A549 (cell line): ENCODE measurements around the gene JMJD8. TPM values are rescaled to one million over a fixed set of nuclear protein-coding genes. Genes with fewer than 3 reads are reported as not detected.

Experiments
- ATAC-seq, 2 experiments: fragments of 200-7000 bp in 1 of 2; fragments of >200 bp in 1 of 2; cut with Nextera tagmentation in 1 of 2; cut with Tn5 transposase in 1 of 2; 3 replicates each; pipeline versions ENCODE4 v1.8.0 to v1.9.1; 2018 to 2020; ENCODE audit warnings: mild to moderate bottlenecking in 1 of 2, moderate library complexity in 1 of 2
- CTCF ChIA-PET: fragments of 300-600 bp; sonication (Branson Sonifier 250); formaldehyde crosslinking; extraction: SDS; loops from one replicate; lab custom pipeline; 2021; ENCODE audit warnings: antibody characterized with exemption, inconsistent platforms; lab: Yijun Ruan, JAX
- POLR2A ChIA-PET: fragments of 350-600 bp; formaldehyde crosslinking; extraction: SDS; loops from one replicate; lab custom pipeline; 2021; ENCODE audit warnings: antibody characterized with exemption, inconsistent platforms; lab: Yijun Ruan, JAX
- DNase-seq, 2 experiments: peaks; one replicate each; pipeline versions ENCODE4 v3.0.0 to v3.0.0-alpha.2; 2011 to 2016; ENCODE audit warnings: low read depth in 1 of 2, low spot score in 1 of 2
- FAIRE-seq: peaks from 2 replicates; lab custom pipeline; 2011; peaks lifted over from hg19 to GRCh38; lab: Jason Lieb, UNC
- H3K27ac ChIP-seq, 2 experiments: fragments of >200 bp; sonication (Bioruptor Twin); formaldehyde crosslinking; 3 replicates each; pipeline ENCODE4 v1.5.1; 2016 to 2017
- H3K4me1 ChIP-seq: fragments of >200 bp; sonication (Bioruptor Twin); formaldehyde crosslinking; 3 replicates; pipeline ENCODE4 v1.6.1; 2016
- H3K4me2 ChIP-seq: fragments of >200 bp; sonication (Bioruptor Twin); formaldehyde crosslinking; 3 replicates; pipeline ENCODE4 v1.6.1; 2016
- H3K4me3 ChIP-seq: fragments of >200 bp; sonication (Bioruptor Twin); formaldehyde crosslinking; 3 replicates; pipeline ENCODE4 v1.5.1; 2016
- H3K9me3 ChIP-seq: fragments of >200 bp; sonication (Bioruptor Twin); formaldehyde crosslinking; 3 replicates; pipeline ENCODE4 v1.6.1; 2016
- FOSL2 ChIP-seq, 2 experiments: fragments of 450-650 bp in 1 of 2; fragments of >200 bp in 1 of 2; sonication (Bioruptor Twin) in 1 of 2; formaldehyde crosslinking; IDR thresholded peaks; 2 replicates each; pipeline versions ENCODE4 v1.5.0 to v1.6.1; 2016 to 2020; ENCODE audit warnings: mild to moderate bottlenecking in 1 of 2, moderate library complexity in 1 of 2
- MAFK ChIP-seq: fragments of 450-650 bp; IDR thresholded peaks from 2 replicates; pipeline ENCODE4 v1.6.1; 2014; ENCODE audit not compliant: partially characterized antibody
- RFX5 ChIP-seq: fragments of 450-650 bp; IDR thresholded peaks from 2 replicates; pipeline ENCODE4 v1.7.1; 2014; ENCODE audit warnings: antibody characterized with exemption, mild to moderate bottlenecking, moderate library complexity
- RNF2 ChIP-seq: fragments of 200-600 bp; sonication (generic); IDR thresholded peaks from 2 replicates; pipeline ENCODE4 v1.6.1; 2016; ENCODE audit warnings: low read depth, mild to moderate bottlenecking, antibody characterized with exemption, moderate library complexity, borderline replicate concordance
- TP53 ChIP-seq: fragments of 250-450 bp; sonication (Bioruptor Pico); IDR thresholded peaks from 2 replicates; pipeline ENCODE4 v1.5.0; 2021; ENCODE audit warnings: mild to moderate bottlenecking, moderate library complexity
- ZSCAN20 ChIP-seq: fragments of 250-450 bp; sonication (Bioruptor Pico); IDR thresholded peaks from 2 replicates; pipeline ENCODE4 v1.8.0; 2022; ENCODE audit warnings: mild to moderate bottlenecking, moderate library complexity
- WGBS: methylation state at CpG from one replicate; pipeline ENCODE4 v1.1.6; 2017; ENCODE audit errors: missing lambda C conversion rate; 5-methylcytosine and 5-hydroxymethylcytosine counted together
- polyA plus RNA-seq, 4 experiments: library from polyadenylated mRNA; depleted of rRNA in 3 of 4; stranded (reverse); fragments of >200 nt; fragmentation: RNase III in 1 of 4; extraction: RNeasy Plus Mini Kit Qiagen cat#74134 plus additional on column Dnase treatment in 1 of 4; gene quantifications; 2 replicates in 3 of 4; 3 replicates in 1 of 4; pipeline ENCODE4 v1.2.3, GENCODE V29; 2011 to 2017
- TF ChIP-seq, protein P1 (sequence below): fragments of 250-450 bp; sonication (Bioruptor Pico); IDR thresholded peaks from 2 replicates; pipeline ENCODE4 v1.5.0; 2021; ENCODE audit warnings: mild to moderate bottlenecking, moderate library complexity, borderline replicate concordance
- TF ChIP-seq, protein P2 (sequence below): IDR thresholded peaks from 2 replicates; pipeline ENCODE4 v1.6.1; 2012
- TF ChIP-seq, protein P3 (sequence below): fragments of >200 bp; sonication (Bioruptor Twin); formaldehyde crosslinking; IDR thresholded peaks from 3 replicates; pipeline ENCODE4 v1.5.1; 2016

The JMJD8 gene
- polyA plus RNA-seq, 2 of the 4 experiments (the other 2 are of a cell fraction), result 37.5 to 72.6 TPM

DNA sequence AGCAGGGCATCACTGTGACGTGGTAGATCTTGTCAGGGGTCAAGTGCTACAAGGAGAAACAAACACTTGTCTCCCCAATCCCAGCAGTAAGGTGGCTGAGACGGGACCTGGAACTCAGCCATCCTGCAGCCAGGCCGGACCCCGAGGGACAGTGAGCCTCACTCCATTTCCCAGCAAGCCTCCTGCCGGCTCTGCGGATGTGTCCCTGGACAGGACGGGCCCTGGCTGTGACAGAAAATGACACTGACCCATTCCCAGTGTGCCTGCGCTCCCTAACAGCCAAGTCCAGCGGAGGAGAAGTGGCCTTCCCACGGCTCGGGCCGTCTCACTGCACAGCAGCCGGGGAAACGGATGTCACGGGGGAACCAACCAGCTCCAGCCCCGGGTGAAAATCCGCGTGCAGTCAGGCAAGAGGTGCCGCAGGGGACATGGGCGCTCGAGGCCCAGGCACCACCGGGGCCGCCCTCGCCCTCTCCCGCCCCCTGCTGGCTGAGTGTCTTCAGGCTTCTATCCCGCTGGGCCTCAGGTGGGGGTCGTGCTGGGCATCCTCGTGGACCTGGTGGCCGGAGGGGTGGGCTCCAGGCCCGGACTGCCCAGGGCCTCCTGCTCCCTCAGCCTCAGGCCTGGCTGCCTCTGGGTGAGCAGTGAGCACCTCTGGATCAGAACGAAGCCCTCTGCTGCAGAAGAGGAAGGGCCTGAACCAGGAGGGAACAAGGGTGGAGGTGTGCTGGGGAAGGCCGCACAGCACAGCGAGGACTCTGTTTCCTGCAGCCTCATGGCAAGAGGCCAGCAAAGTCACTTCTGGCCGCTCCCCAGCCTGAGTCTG, 49.5 kb upstream of the JMJD8 start:
- POLR2A ChIA-PET, result no interaction called here
- peak in 1 of 2 experiments; percentile 50 for DNase-seq

DNA sequence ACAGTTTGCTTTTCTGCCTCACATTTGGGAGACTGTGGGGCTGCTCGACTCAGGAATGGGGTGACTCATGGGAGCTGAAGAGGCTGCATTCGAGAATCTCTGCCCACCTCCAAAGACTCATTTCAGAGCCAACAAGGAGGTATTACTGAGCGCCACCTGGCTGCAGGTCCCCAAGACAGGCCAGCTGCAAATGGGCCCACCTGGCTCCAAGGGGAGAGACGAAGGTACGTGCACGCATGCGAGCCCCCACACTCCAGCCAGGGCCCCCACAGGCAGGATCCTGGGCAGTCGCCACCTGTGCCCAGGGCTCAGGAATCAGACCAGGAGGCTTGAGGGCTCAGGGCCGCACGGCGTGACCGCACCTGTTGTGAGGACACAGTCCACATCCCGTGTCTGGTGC, 48.8 kb upstream of the JMJD8 start:
- POLR2A ChIA-PET, result interaction anchor here (1.4 kb wide), 1 partner anchor 8 kb away, joined by 4 read pairs; the partner anchor contains the start of gene CIAO3
- CTCF ChIA-PET, result interaction anchor here (0.8 to 28.0 kb wide), 8 partner anchors 8 to 54 kb away, joined by 3 to 656 read pairs (median 6); partner anchors contain the start of genes ANTKMT, CCDC78, CIAO3 and FBXL16

More for the DNA sequence above, 49.5 kb upstream of the JMJD8 start:
- no peak for FAIRE-seq
- no peak overlapping the region for H3K4me2 ChIP-seq
- WGBS, result 65% methylated on average over 26 of the region's 34 CpGs
- CTCF ChIA-PET, result interaction anchor here (0.7 to 28.0 kb wide), 11 partner anchors 7 to 55 kb away, joined by 3 to 656 read pairs (median 4); partner anchors contain the start of genes ANTKMT, CCDC78, CIAO3 and FBXL16
- no peak overlapping the region for H3K4me3 ChIP-seq
- peak; percentile 35 to 67; a peak in 4 of 6 replicates for ATAC-seq
- peaks cover 5% of the 10 kb centered on the region; the same call in 1 of the 3 replicates for H3K4me1 ChIP-seq
- TF ChIP-seq, protein P1, sequence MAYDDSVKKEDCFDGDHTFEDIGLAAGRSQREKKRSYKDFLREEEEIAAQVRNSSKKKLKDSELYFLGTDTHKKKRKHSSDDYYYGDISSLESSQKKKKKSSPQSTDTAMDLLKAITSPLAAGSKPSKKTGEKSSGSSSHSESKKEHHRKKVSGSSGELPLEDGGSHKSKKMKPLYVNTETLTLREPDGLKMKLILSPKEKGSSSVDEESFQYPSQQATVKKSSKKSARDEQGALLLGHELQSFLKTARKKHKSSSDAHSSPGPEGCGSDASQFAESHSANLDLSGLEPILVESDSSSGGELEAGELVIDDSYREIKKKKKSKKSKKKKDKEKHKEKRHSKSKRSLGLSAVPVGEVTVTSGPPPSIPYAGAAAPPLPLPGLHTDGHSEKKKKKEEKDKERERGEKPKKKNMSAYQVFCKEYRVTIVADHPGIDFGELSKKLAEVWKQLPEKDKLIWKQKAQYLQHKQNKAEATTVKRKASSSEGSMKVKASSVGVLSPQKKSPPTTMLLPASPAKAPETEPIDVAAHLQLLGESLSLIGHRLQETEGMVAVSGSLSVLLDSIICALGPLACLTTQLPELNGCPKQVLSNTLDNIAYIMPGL (CRISPR knock-in tag), result no peak
- TF ChIP-seq, protein P2, sequence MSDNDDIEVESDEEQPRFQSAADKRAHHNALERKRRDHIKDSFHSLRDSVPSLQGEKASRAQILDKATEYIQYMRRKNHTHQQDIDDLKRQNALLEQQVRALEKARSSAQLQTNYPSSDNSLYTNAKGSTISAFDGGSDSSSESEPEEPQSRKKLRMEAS, result 0 out of 2 replicates have a peak, but pooled peaks have one; percentile 35
- TF ChIP-seq, protein P3, sequence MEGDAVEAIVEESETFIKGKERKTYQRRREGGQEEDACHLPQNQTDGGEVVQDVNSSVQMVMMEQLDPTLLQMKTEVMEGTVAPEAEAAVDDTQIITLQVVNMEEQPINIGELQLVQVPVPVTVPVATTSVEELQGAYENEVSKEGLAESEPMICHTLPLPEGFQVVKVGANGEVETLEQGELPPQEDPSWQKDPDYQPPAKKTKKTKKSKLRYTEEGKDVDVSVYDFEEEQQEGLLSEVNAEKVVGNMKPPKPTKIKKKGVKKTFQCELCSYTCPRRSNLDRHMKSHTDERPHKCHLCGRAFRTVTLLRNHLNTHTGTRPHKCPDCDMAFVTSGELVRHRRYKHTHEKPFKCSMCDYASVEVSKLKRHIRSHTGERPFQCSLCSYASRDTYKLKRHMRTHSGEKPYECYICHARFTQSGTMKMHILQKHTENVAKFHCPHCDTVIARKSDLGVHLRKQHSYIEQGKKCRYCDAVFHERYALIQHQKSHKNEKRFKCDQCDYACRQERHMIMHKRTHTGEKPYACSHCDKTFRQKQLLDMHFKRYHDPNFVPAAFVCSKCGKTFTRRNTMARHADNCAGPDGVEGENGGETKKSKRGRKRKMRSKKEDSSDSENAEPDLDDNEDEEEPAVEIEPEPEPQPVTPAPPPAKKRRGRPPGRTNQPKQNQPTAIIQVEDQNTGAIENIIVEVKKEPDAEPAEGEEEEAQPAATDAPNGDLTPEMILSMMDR, result peak; percentile 49
- H3K9me3 ChIP-seq, result no peaks in the 10 kb centered on the region
- H3K27ac ChIP-seq, result no peak overlapping the region

DNA sequence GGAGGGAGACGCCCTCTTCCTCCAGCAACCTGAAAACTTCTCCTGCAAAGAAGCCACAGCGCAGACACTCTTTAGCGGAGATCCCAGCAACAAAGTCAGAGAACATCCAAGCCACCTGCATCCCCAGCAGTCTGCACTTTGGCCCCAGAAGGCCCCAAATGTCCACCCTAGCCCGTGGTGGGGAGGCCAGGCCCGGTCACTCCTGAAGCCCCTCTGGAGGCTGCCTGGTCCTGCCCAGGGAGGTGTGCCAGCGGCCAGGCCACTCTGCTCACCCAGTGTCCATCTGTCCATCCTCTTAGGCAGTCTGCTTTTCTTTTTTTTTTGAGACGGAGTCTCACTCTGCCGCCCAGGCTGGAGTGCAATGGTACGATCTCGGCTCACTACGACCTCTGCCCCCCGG, 48.2 kb upstream of the JMJD8 start:
- ATAC-seq, result no peak
- 92% methylated on average over 12 of the region's 12 CpGs for WGBS
- H3K9me3 ChIP-seq, result no peaks in the 10 kb centered on the region
- no peak overlapping the region for H3K4me3 ChIP-seq
- no peak overlapping the region for H3K4me2 ChIP-seq
- no peak for FAIRE-seq
- H3K4me1 ChIP-seq, result peaks cover 6% of the 10 kb centered on the region; the same call in 1 of the 3 replicates
- TF ChIP-seq ZSCAN20, result no peak
- no peak for TF ChIP-seq RFX5
- TF ChIP-seq, all 56 proteins: peak for 0
- no peak overlapping the region for H3K27ac ChIP-seq
- ChIA-PET POLR2A (interaction anchor here (1.4 to 3.1 kb wide), 2 partner anchors 9 to 12 kb away, joined by 4 to 15 read pairs; partner anchors contain the start of genes ANTKMT and CIAO3), CTCF (interaction anchor here (0.8 to 28.0 kb wide), 7 partner anchors 8 to 53 kb away, joined by 3 to 656 read pairs (median 8); partner anchors contain the start of genes ANTKMT, CCDC78, CIAO3 and FBXL16)
- DNase-seq, result no peak

More for the DNA sequence above, 48.8 kb upstream of the JMJD8 start:
- Histone ChIP-seq H3K9me3 (no peaks in the 10 kb centered on the region), H3K4me1 (peaks cover 6% of the 10 kb centered on the region; the same call in 1 of the 3 replicates), H3K27ac (no peak overlapping the region), H3K4me3 (no peak overlapping the region), H3K4me2 (no peak overlapping the region)
- TF ChIP-seq RNF2 (no peak), TP53 (CRISPR knock-in tag) (no peak), FOSL2 (IDR thresholded peaks at IDR 0.05) (no peak), FOSL2 (CRISPR knock-in tag; IDR thresholded peaks at IDR 0.05) (0 out of 2 replicates have a peak, but pooled peaks have one; percentile 23), MAFK (no peak)
- ATAC-seq (no peak), FAIRE-seq (no peak), DNase-seq (peak in 1 of 2 experiments; percentile 53)
- 85% methylated on average over 12 of the region's 13 CpGs for WGBS
